HTR-8/SVneo (cell line): ENCODE measurements around the gene SSB.
A peak's percentile ranks its signal among the peaks of the same experiment; 100 is the strongest.
"Not testable (repeated sequence)": the region's sequence is repeated elsewhere in the genome, so short reads cannot be mapped to it uniquely, and the experiment has no call there.

Experiments
- DNase-seq: peaks from one replicate; pipeline ENCODE4 v3.0.0; 2011; ENCODE audit warnings: low spot score, mixed read lengths; ENCODE audit not compliant: insufficient read length
- FAIRE-seq: peaks from 2 replicates; lab custom pipeline; 2011; peaks lifted over from hg19 to GRCh38; lab: Jason Lieb, UNC

Gene SSB

GRCh38 chr2:169827272-169828140 lies 28.8 kb downstream of the SSB start, which contains the start of gene UBR3:
TSS of gene UBR3 (plus strand) at chr2:169827454. CDS start at chr2:169827508, 54 bp downstream.
- DNase-seq (peak; percentile 98), FAIRE-seq (no peak)

- no peak for FAIRE-seq
- peak; percentile 69 for DNase-seq
These were observed 29.6 kb downstream of the SSB start for GRCh38 chr2:169828141-169828811.

DNA sequence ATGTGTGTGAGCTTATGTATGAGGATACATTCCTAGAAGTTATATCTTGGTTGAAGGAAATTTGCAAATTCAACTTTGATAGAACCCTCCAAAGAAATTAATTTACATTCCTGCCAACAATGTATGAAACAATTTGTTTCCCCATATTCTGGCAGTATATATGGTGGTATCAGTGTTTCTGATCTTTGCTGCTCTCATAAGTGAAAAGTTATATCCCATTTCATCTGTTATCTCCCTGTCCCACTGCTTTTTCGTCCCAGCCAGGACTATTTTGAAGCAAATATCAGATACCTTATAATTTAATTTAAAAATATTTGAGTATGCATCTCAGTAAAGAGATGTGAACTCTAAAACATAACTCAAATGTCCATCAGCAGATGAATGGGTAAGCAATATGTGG lies 35.7 kb downstream of the SSB start:
- no peak for DNase-seq
- no peak for FAIRE-seq

DNA sequence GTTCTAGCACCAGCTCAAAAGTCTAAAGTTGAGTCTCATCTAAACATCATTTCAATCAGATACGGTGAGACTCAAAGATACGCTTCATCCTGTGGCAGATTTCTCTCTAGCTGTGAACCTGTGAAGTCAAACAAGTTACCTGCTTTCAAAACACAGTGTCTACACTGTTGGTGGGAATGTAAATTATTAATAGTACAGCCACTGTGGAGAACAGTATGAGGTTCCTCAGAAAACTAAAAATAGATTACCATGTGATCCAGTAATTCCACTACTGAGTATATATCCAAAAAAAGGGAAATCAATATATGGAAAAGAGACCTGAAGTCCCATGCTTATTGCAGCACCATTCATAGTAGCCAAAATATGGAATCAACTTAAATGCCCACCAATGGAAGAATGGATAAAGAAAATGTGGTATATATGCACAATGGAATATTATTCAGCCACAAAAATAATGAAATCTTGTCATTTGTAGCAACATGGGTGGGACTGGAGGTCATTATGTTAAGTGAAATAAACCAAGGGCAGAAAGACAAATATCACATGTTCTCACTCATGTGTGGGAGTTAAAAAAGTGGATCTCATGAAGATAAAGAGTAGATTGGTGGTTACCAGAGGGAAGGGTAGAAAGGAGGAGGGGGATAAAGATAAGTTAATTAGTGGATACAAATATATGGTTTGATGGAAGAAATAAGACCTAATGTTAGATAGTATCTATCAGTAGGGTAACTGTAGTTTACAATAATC lies 40.2 kb downstream of the SSB start:
- FAIRE-seq (no peak), DNase-seq (no peak)

GRCh38 chr2:169839954-169840746 lies 41.5 kb downstream of the SSB start:
- DNase-seq (no peak), FAIRE-seq (no peak)

- FAIRE-seq (no peak), DNase-seq (no peak)
These were observed 42.1 kb downstream of the SSB start for GRCh38 chr2:169840747-169841142.

DNA sequence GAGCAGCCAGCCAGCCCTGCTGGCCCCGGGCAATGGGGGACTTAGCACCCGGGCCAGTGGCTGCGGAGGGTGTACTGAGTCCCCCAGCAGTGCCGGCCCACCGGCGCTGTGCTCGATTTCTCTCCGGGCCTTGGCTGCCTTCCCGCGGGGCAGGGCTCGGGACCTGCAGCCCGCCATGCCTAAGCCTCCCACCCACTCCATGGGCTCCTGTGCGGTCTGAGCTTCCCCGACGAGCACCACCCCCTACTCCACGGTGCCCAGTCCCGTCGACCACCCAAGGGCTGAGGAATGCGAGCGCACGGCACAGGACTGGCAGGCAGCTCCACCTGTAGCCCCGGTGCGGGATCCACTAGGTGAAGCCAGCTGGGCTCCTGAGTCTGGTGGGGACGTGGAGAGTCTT lies 43.0 kb downstream of the SSB start:
- FAIRE-seq, DNase-seq: not testable (repeated sequence)

DNA sequence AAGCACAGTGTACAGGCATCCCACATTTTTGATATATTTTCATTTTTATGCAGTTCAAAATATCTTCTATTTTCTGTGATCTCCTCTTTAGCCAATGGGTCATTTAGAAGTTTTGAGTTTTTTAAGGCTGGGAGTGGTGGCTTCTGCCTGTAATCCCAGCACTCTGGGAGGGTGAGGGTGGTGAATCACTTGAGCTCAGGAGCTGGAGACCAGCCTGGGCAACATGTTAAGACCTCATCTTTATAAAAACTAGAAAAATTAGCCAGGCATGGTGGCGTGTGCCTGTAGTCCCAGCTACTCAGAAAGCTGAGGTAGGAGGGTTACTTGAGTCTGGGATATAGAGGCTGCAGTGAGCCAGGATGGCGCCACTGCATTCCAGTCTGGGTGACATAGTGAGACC lies 46.3 kb downstream of the SSB start:
- FAIRE-seq (no peak), DNase-seq (no peak)

DNA sequence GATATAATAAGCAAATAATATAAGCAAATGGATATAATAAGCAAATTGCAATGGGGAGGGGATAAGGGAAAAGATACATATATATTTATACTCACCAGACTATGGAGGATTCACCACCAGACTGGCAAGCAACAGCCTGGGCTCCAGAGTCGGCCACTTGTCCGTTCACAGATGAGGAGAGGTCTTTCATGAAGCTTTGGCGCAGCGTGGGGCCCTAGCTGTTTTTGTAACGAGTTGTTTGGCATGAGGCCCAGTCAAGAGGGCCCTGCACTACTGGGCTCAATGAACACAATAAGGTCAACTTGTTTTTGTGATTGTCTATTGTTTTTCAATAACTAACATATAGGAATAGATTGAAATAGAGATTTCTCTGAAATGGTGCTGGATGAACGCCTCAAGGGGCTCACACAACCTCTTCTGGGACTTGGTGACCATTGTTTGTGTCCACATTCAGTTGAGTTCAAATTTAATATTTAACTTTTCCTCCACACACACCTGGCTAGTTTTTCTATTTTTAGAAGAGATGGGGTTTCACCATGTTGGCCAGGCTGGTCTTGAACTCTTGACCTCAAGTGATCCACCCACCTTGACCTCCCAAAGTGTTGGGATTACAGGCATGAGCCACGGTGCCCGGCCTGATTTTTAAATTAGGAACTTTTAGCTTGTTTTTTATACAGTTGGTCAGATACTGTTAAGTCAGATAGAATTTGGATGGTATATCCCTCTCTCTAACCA lies 50.5 kb downstream of the SSB start:
- not testable (repeated sequence) for DNase-seq, FAIRE-seq

- DNase-seq (no peak), FAIRE-seq (no peak)
These were observed 51.0 kb downstream of the SSB start for GRCh38 chr2:169849710-169850109.

DNA sequence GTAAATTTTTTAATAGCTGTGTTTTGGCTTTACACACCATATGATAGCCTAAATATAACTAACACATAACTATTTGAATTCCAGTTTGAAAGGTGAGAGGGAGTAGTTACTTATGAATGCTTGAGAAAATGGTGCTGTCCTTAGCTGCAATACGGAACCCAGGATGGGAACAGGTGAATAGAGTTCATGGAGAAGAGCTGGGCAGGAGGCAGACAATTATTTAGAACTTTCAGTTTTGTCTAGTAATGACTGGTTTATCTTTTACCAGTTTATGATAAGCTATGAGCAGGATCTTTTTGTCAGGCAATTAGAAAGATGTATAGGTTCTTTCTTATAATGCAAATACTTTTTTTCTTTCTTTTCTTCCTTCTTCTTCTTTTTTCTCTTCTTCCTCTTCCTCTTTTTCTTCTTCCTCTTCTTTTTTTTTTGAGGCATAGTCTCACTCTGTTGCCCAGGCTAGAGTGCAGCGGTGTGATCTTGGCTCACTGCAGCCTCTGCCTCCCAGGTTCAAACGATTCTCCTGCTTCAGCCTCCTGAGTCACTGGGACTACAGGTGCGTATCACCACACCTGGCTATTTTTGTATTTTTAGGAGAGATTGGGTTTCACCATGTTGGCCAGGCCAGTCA lies 54.5 kb downstream of the SSB start:
- no peak for DNase-seq
- FAIRE-seq = no peak

DNA sequence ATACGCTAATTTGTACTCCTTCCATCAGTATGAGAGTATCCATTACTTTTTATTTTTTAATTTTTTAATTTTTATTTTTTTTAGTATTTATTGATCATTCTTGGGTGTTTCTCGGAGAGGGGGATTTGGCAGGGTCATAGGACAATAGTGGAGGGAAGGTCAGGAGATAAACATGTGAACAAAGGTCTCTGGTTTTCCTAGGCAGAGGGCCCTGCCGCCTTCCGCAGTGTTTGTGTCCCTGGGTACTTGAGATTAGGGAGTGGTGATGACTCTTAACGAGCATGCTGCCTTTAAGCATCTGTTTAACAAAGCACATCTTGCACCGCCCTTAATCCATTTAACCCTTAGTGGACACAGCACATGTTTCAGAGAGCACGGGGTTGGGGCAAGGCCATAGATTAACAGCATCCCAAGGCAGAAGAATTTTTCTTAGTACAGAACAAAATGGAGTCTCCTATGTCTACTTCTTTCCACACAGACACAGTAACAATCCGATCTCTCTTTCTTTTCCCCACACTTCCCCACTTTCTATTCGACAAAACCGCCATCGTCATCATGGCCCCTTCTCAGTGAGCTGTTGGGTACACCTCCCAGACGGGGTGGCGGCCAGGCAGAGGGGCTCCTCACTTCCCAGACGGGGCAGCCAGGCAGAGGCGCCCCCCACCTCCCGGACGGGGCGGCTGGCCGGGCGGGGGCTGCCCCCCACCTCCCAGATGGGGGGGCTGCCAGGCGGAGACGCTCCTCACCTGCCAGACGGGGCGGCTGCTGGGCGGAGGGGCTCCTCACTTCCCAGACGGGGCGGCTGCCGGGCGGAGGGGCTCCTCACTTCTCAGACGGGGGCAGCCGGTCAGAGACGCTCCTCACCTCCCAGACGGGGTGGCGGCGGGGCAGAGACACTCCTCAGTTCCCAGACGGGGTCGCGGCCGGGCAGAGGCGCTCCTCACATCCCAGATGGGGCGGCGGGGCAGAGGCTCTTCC lies 56.9 kb downstream of the SSB start:
- not testable (repeated sequence) for FAIRE-seq, DNase-seq

DNA sequence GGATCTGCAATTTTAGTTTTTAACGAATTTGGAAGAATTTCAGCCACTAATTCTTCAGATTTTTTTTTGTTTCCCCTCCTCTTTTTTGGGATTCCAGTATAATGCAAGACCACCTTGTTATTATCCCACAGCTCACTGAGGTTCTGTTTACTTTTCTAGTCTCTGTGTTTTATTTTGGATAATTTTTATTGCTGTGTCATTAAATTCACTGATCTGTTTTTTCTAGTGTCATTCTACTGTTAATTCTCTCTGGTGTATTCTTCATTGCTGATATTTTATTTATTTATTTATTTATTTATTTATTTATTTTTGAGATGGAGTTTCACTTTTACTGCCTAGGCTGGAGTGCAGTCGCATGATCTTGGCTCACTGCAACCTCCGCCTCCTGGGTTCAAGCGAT lies 60.8 kb downstream of the SSB start:
- FAIRE-seq = no peak
- no peak for DNase-seq

DNA sequence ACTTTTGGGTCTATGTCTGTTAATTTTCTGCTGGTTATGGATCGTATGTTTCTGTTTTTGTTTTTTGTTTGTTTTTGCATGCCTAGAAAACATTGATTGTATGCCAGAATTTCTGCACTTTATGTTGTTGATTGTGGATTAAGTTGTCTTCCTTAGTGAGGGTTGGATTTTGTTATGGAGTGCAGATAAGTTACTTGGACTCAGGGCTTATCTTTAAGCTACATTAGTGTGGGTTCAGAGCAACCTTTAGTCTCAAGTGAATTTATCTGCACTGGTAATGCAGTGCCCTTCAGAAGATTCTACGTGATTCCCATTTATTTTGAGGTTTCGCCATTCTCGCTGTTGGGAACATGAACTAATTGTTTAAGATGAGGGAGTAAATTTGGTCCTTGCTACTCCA lies 61.5 kb downstream of the SSB start:
- no peak for FAIRE-seq
- DNase-seq = no peak
